ENCODE measurements around the gene TRMT61B.

Gene TRMT61B

DNA sequence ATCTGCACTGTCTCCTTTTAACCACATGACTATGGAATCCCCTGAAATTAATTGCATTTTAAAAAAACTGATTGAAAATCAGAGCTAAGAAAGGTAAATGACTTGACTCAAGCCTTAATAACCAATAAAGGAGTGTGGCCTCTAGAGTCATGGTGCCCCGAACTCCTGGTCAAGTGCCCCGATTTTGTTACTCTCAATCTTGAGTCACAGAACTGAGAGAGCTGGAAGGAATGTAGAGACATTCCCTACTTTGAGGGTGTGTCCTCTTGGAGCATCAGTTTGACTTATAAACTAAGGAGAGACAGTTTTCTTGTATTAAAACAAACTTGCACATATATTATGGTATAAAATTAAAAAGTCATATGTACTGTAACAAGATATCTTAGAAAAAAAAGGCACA is 26.8 kb upstream of the TRMT61B start:
- in situ Hi-C loops (cut with HindIII; ENCODE audit: low pct_unique_long_range_greater_than_20kb, low sequenced_read_pairs) = no loop called here
- no peak for TF ChIP-seq JUND (IDR thresholded peaks at IDR 0.05; ENCODE audit: low read depth)
- DNase-seq (ENCODE audit: low read depth in 1 of 2, low spot score in 1 of 2) = no peak

DNA sequence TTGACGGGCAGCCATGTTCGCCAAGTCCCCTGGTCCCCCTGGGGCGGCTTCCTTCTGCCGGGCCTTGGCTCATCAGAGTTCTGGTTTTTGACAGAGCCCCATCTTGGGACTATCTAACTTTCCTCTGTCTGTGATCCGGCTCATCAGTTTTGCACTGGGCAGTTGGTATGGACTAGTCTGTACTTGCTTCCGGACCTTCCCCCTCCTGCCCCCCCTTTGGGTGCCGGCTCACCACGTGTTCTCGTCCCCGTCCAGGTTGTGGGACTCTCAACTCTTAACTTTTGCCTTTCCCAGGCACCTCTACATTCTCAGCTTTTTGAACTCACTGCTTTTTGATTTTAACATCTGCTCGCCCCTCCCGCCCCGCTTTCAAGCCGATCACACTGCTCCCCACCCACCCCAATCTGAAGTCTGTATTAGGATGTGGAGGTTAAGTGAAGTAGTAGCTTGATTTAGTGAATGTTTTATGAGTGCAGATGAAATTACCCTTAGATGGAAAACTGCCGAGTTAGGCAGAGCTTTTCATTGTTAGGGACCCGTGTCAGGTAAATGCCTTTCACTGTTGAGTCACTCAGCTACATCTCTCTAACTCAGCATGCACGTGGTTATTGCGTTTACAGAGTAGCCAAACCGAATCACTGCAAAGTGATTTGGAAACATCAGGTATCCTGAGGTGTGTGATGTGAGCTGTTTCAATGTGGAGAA is 25.2 kb upstream of the TRMT61B start:
- in situ Hi-C loops (cut with HindIII; ENCODE audit: low pct_unique_long_range_greater_than_20kb, low sequenced_read_pairs) = no loop called here
- DNase-seq (ENCODE audit: low read depth in 1 of 2, low spot score in 1 of 2) = peak in 1 of 2 experiments; percentile 23
- no peak for TF ChIP-seq JUND (IDR thresholded peaks at IDR 0.05; ENCODE audit: low read depth)

DNA sequence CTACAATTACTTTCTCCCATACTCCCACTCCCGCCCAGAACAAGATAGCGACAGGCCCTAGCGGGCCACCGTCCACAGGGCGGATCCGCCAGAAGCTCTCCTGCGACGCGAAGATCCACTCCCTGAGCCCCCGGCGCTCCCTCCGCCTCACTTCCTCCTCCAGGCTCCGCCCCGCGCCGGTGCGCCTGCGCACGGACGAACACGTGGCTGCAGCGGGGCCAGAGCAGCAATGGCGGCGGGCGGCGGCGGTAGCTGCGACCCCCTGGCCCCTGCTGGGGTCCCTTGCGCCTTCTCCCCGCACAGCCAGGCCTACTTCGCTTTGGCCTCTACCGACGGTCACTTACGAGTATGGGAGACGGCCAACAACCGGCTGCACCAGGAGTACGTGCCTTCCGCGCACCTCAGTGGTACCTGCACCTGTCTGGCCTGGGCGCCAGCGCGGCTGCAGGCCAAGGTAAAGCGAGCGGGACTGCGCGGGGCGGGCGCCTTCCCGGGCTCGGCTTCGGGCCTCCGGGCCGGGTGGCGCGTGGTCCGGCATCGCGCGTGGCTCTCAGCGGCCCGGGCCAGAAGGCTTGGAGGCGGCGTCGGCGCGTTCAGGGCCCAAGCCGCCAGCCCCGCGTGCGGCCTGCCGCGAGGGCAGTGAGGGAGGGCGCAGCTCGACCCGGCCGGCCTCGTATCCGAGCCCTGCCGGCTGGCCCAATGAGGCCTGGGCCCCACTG is 24.5 kb upstream of the TRMT61B start, which contains the start of gene WDR43:
TSS of gene WDR43 (plus strand) at position 198 of the 719 bp plus-strand sequence. CDS start at position 230, 32 bp downstream.
- in situ Hi-C loops (cut with HindIII; ENCODE audit: low pct_unique_long_range_greater_than_20kb, low sequenced_read_pairs) = no loop called here
- TF ChIP-seq JUND (IDR thresholded peaks at IDR 0.05; ENCODE audit: low read depth) = no peak
- DNase-seq (ENCODE audit: low read depth in 1 of 2, low spot score in 1 of 2) = peak; percentile 79 to 98

DNA sequence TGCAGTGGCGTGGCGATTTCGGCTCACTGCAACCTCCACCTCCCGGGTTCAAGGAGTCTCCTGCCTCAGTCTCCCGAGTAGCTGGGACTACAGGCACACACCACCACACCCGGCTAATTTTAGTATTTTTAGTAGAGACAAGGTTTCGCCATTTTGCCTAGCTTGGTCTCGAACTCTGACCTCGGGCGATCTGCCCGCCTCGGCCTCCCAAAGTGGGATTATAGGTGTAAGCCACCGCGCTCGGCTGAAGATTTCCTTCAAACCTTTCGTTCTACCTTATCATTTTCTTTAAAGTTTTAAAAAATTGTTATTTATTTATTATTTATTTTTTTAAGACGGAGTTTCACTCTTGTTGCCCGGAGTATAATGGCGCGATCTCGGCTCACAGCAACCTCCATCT is 23.4 kb upstream of the TRMT61B start:
- DNase-seq (ENCODE audit: low read depth in 1 of 2, low spot score in 1 of 2) = no peak
- in situ Hi-C loops (cut with HindIII; ENCODE audit: low pct_unique_long_range_greater_than_20kb, low sequenced_read_pairs) = no loop called here
- no peak for TF ChIP-seq JUND (IDR thresholded peaks at IDR 0.05; ENCODE audit: low read depth)

DNA sequence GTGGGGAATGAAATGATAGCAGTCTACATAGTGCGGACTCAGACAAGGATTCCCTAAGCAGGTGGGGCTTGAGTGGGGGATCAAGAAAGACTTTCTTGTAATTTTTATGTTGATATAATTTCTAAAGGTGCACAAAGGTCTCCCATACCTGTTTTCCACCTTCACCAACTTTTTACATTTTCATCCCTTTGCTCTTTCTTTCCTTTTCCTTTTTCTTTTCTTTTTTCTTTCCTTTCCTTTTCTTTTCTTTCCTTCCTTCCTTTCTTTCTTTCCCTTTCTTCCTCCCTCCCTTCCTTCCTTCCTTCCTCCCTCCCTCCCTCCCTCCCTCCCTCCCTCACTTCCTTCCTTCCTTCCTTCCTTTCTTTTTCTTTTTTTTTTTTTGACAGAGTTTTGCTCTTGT is 10.1 kb upstream of the TRMT61B start:
- no peak for DNase-seq (ENCODE audit: low read depth in 1 of 2, low spot score in 1 of 2)
- in situ Hi-C loops (cut with HindIII; ENCODE audit: low pct_unique_long_range_greater_than_20kb, low sequenced_read_pairs) = no loop called here
- no peak for TF ChIP-seq JUND (IDR thresholded peaks at IDR 0.05; ENCODE audit: low read depth)

DNA sequence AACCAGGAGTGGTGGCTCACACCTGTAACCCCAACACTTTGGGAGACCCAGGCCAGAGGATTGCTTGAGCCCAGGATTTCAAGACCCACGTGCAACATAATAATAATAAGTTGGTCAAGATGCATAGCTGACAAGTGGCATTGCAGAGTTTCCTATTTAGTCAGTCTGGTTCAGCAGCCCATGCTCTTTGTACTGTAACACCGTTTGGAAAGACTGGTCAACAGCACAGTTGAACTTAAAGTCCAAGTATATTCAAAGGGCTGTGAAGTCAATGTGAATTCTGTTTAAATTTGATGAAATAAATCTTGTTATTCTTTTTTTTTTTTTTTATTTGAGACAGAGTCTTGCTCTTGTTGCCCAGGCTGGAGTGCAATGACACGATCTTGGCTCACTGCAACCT is 1.5 kb upstream of the TRMT61B start:
- TF ChIP-seq JUND (IDR thresholded peaks at IDR 0.05; ENCODE audit: low read depth) = no peak
- in situ Hi-C loops (cut with HindIII; ENCODE audit: low pct_unique_long_range_greater_than_20kb, low sequenced_read_pairs) = no loop called here
- DNase-seq (ENCODE audit: low read depth in 1 of 2, low spot score in 1 of 2) = no peak

DNA sequence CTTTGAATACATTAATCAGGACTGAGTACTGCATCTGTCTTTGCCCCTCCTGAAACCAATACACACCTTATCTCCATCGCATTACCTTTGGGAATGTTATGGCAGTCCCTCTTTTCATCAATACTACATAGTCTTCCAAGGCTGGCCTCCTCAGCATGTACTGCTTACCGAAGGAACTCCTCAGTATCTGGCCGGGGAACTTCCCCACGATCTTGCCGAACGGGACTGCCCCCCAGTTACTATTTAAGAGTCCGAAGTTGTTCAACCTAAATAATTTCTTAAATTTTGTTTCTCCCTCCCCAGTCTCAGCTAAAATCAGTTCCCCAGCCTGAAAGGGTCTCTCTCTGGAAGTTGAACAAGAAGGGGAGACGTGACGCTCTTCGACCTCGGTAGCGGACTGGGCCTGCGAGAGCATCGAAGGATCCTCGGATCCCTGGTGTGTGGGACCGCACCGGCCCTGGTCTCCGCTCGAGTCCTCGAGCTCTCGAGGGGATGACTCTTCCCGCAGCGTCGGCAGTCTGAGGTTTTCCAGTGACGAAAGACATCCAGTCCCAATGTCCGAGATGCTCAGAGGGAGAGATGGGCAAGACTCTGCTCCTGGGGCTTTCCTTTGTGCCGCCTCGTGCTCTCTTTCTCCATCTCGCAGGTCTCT is 489 bp downstream of the TRMT61B start:
- in situ Hi-C loops (cut with HindIII; ENCODE audit: low pct_unique_long_range_greater_than_20kb, low sequenced_read_pairs) = no loop called here

DNA sequence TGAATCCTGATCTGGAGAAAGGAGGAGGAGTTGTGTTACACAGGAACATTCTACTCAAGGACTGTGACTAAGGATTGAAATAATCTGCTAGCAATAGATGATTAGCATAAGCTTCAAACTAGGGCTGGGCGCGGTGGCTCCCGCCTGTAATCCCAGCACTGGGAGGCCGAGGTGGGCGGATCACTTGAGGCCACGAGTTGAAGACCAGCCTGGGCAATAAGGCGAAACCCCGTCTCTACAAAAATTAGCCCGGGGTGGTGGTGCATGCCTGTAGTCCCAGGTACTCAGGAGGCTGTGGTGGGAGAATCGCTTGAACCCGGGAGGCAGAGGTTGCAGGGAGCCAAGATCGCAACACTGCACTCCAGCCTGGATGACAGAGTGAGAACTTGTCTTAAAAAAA is 1.5 kb downstream of the TRMT61B start:
- TF ChIP-seq JUND (IDR thresholded peaks at IDR 0.05; ENCODE audit: low read depth) = no peak
- DNase-seq (ENCODE audit: low read depth in 1 of 2, low spot score in 1 of 2) = no peak
- in situ Hi-C loops (cut with HindIII; ENCODE audit: low pct_unique_long_range_greater_than_20kb, low sequenced_read_pairs) = no loop called here

More for the DNA sequence above, 489 bp downstream of the TRMT61B start:
- DNase-seq (ENCODE audit: low read depth in 1 of 2, low spot score in 1 of 2) = no peak
- TF ChIP-seq JUND (IDR thresholded peaks at IDR 0.05; ENCODE audit: low read depth) = no peak

DNA sequence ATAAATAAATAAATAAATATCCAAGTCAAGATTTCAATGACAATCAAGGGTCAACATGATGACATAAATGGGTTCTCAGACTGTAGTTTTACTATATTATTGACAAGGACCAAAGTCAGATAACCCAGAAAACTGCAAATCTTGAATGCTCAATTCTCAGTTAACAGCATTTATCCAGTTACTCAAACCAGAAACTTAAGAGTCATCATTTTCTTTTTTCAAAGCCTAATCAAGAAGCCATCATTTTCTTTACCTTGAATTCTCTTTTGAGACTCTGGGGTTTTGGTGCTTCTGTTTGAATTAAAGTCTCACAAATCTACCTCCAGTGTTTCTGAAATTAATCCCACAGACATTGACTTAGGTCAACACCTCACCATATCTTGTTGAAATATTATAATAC is 14.1 kb downstream of the TRMT61B start:
- no peak for TF ChIP-seq JUND (IDR thresholded peaks at IDR 0.05; ENCODE audit: low read depth)
- no peak for DNase-seq (ENCODE audit: low read depth in 1 of 2, low spot score in 1 of 2)
- in situ Hi-C loops (cut with HindIII; ENCODE audit: low pct_unique_long_range_greater_than_20kb, low sequenced_read_pairs) = no loop called here

DNA sequence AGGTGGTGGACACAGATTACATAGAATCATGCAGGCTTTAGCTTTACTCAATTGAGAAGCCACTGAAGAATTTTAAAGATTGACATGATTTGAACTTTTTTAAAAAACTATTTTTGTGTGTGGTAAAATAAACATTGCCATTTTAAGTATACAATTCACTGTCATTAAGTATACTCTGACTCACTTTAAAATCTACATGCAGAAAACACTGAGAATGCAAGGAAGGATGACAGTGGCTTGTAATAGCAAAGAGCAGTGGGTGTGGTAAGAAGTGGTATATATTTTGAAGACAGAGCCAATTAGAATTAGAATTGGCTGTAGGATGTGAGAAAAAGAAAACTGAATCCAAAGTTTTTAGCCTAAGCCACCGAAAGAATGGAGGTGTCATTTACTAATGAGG is 14.9 kb downstream of the TRMT61B start:
- in situ Hi-C loops (cut with HindIII; ENCODE audit: low pct_unique_long_range_greater_than_20kb, low sequenced_read_pairs) = no loop called here
- TF ChIP-seq JUND (IDR thresholded peaks at IDR 0.05; ENCODE audit: low read depth) = no peak
- no peak for DNase-seq (ENCODE audit: low read depth in 1 of 2, low spot score in 1 of 2)

DNA sequence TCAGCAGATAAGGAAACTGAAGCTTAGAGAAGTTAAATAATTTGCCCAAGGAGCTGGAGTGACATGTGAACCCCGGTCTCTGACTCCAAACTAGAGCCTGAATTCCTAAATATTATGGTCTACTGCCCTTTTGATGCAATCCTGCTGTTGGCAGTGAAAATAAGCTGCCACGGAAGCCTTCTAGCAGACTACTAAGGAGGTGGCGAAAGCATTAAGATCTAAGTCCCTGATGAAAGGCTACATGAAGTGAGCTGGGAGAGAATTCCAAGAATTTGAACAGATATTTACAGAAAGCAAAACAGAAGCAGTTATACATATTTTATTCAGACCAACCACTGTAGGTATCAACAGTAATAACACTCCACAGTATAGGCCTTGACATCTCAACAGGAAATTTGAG is 28.1 kb downstream of the TRMT61B start:
- TF ChIP-seq JUND (IDR thresholded peaks at IDR 0.05; ENCODE audit: low read depth) = no peak
- no peak for DNase-seq (ENCODE audit: low read depth in 1 of 2, low spot score in 1 of 2)
- in situ Hi-C loops (cut with HindIII; ENCODE audit: low pct_unique_long_range_greater_than_20kb, low sequenced_read_pairs) = no loop called here

DNA sequence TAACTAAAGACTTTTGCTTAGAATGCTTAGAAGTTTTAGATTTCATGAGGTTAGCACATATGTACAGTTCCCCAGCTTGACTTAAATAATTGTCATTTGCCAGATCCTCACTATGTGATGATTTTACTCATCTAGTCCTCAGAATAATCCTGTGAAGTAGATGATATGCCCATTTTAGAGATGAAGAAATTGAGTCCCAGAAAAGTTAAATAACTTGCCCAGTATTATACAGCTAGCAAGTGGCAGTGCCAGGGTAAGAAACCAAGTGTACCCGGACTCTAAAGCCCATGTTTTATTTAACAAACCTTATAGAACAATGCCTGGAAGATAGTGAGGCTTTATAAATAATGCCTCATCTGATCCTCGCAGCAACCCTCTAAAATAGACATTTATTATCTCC is 31.1 kb downstream of the TRMT61B start:
- DNase-seq (ENCODE audit: low read depth in 1 of 2, low spot score in 1 of 2) = no peak
- no peak for TF ChIP-seq JUND (IDR thresholded peaks at IDR 0.05; ENCODE audit: low read depth)
- in situ Hi-C loops (cut with HindIII; ENCODE audit: low pct_unique_long_range_greater_than_20kb, low sequenced_read_pairs) = no loop called here

DNA sequence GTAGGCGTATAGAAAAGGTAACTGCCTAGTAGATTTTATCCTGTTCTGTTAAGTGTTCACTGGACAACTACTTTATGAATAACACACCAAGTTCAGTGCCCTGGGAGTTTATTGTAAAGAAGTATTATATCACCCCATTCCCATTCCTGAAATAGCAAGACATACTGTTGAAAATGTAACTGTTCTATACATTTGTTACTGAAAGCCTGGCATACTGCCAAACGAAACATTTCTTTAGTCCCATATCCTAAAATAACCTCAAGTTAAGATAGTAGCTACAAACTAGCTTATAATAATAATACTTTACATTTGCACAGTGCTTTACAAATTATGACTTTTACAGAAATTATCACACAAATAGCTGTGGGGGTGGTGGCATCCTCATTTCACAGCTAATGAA is 34.3 kb downstream of the TRMT61B start:
- no peak for DNase-seq (ENCODE audit: low read depth in 1 of 2, low spot score in 1 of 2)
- no peak for TF ChIP-seq JUND (IDR thresholded peaks at IDR 0.05; ENCODE audit: low read depth)
- in situ Hi-C loops (cut with HindIII; ENCODE audit: low pct_unique_long_range_greater_than_20kb, low sequenced_read_pairs) = no loop called here
